Hepatocyte (in vitro differentiated cells): Measurements from ENCODE around the gene SLAMF9.

Source experiments
- CTCF ChIP-seq: fragments of 200-600 bp; sonication (generic); IDR thresholded peaks from 2 replicates; pipeline ENCODE4 v1.5.1; 2016; ENCODE audit warnings: antibody characterized with exemption, mild to moderate bottlenecking; ENCODE audit not compliant: poor library complexity
- EZH2 ChIP-seq: fragments of 200-600 bp; sonication (generic); IDR thresholded peaks from 2 replicates; pipeline ENCODE4 v1.6.1; 2016; ENCODE audit warnings: antibody characterized with exemption, mild to moderate bottlenecking, borderline replicate concordance

GRCh38 chr1:159974350-159974965 is 20.4 kb upstream of the SLAMF9 start:
- TF ChIP-seq CTCF (no peak), EZH2 (no peak)
